Keratinocyte (primary cell): Measurements from ENCODE around the gene PIANP.

Experiments
- EZH2 ChIP-seq: IDR thresholded peaks from one replicate; pipeline ENCODE4 v1.6.1; 2012; ENCODE audit warnings: inconsistent platforms, mild to moderate bottlenecking, low read length, moderate library complexity
- TF ChIP-seq, protein P1 (sequence below), 3 experiments: IDR thresholded peaks in 1 of 3; conservative IDR thresholded peaks in 1 of 3; optimal IDR thresholded peaks in 1 of 3; 2 replicates in 2 of 3; 3 replicates in 1 of 3; pipeline versions ENCODE3 to v1.5.1; 2011; ENCODE audit warnings: low read length in 3 of 3, mild to moderate bottlenecking in 3 of 3, moderate library complexity in 2 of 3, control low read depth in 1 of 3, inconsistent platforms in 1 of 3; ENCODE audit not compliant: insufficient read depth in 2 of 3; ENCODE audit errors: extremely low read depth in 1 of 3

DNA sequence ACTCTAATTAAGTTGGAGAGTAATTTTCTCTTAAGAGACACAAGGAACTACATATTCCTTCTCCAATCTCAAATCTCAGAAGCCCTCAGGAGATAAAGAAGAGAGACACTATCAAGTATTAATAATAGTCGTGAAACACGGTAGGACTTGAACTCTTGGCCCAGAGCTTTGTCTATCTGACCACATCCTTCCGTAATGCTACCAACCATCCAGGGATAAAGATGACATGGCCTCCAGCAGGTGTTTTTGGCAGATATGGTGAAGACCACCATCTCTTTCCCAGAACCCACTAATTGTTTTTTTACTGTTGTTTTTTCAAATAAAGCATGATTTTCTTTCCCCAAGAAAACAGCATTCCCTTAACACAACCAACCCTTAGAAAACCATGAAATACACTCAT lies 14.8 kb downstream of the PIANP start:
- TF ChIP-seq, protein P1, sequence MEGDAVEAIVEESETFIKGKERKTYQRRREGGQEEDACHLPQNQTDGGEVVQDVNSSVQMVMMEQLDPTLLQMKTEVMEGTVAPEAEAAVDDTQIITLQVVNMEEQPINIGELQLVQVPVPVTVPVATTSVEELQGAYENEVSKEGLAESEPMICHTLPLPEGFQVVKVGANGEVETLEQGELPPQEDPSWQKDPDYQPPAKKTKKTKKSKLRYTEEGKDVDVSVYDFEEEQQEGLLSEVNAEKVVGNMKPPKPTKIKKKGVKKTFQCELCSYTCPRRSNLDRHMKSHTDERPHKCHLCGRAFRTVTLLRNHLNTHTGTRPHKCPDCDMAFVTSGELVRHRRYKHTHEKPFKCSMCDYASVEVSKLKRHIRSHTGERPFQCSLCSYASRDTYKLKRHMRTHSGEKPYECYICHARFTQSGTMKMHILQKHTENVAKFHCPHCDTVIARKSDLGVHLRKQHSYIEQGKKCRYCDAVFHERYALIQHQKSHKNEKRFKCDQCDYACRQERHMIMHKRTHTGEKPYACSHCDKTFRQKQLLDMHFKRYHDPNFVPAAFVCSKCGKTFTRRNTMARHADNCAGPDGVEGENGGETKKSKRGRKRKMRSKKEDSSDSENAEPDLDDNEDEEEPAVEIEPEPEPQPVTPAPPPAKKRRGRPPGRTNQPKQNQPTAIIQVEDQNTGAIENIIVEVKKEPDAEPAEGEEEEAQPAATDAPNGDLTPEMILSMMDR (optimal IDR thresholded peaks at IDR 0.05 in 1 of 3, IDR thresholded peaks at IDR 0.05 in 1 of 3, conservative IDR thresholded peaks at IDR 0.05 in 1 of 3; ENCODE audit: extremely low read depth in 1 of 3, insufficient read depth in 2 of 3, low read length in 3 of 3) = no peak
- TF ChIP-seq EZH2 = no peak
